ENCODE data around the gene NOC4L. TPM values are rescaled to one million over a fixed set of nuclear protein-coding genes. Genes with fewer than 3 reads are reported as not detected.

The NOC4L gene
- total RNA-seq, 1 experiment from 2014 or later: 62.5 TPM

DNA sequence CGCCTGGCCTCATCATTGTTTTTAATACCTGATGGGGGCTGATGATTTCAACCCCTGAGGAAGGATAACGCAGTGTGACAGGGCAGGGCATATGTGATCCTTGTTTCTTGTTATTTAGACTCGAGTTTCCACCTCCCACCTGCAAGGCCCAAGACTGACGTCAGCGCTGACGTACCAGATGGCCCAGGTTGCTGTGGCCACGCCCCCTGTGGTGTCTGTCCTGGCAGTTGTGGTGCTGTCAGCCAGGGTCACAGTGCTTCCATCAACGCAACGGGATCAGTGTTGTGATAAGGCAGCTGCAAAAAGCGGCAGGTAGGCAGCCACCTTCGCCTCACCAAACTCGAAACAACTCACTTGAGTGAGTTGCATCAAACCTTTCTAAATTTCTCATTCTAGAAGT, 18.5 kb upstream of the NOC4L start:
- no peak for DNase-seq
- TF ChIP-seq, protein P1, sequence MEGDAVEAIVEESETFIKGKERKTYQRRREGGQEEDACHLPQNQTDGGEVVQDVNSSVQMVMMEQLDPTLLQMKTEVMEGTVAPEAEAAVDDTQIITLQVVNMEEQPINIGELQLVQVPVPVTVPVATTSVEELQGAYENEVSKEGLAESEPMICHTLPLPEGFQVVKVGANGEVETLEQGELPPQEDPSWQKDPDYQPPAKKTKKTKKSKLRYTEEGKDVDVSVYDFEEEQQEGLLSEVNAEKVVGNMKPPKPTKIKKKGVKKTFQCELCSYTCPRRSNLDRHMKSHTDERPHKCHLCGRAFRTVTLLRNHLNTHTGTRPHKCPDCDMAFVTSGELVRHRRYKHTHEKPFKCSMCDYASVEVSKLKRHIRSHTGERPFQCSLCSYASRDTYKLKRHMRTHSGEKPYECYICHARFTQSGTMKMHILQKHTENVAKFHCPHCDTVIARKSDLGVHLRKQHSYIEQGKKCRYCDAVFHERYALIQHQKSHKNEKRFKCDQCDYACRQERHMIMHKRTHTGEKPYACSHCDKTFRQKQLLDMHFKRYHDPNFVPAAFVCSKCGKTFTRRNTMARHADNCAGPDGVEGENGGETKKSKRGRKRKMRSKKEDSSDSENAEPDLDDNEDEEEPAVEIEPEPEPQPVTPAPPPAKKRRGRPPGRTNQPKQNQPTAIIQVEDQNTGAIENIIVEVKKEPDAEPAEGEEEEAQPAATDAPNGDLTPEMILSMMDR (IDR thresholded peaks at IDR 0.05; ENCODE audit: unreplicated experiment): no peak
- H3K9me3 Mint-ChIP-seq (ENCODE audit: low read depth, unreplicated experiment): peaks cover 8% of the 10 kb centered on the region
- no peaks in the 10 kb centered on the region for H3K4me1 Mint-ChIP-seq (ENCODE audit: low read depth, unreplicated experiment)
- no peak overlapping the region for H3K27ac Mint-ChIP-seq (ENCODE audit: unreplicated experiment)
- no peaks in the 10 kb centered on the region for H3K27me3 Mint-ChIP-seq (ENCODE audit: unreplicated experiment)
- no peak overlapping the region for H3K4me3 Mint-ChIP-seq (ENCODE audit: low read depth, unreplicated experiment)
- CTCF ChIA-PET: no interaction called here
- intact Hi-C loops (cut with micrococcal nuclease; ENCODE audit: unreplicated experiment): no loop called here
- BruUV-seq (replicated peaks): no TSS peak
- peaks cover 52% of the 10 kb centered on the region for H3K36me3 Mint-ChIP-seq (ENCODE audit: insufficient read depth, unreplicated experiment)

DNA sequence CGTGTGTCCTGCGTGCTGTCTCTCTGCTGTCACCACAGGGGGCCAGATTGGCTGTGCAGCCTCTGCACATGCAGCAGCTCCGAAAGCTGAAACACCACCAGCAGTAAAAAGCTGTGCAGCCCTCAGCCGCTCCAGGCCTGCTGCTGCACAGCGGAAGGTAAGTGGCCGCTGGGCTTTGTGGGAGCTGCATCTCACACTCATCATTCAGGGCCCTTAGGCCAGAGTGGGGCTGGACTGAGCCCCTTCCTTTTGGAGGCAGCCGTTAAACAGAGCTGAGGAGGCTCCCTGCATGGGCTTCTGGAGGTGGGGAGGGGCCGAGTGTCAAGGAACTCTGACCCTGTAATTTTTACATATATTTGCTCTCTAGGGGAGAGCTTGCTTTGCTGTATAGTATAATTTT, 17.2 kb upstream of the NOC4L start:
- Mint-ChIP-seq H3K27me3 (ENCODE audit: unreplicated experiment) (no peaks in the 10 kb centered on the region), H3K36me3 (ENCODE audit: insufficient read depth, unreplicated experiment) (peaks cover 43% of the 10 kb centered on the region), H3K4me1 (ENCODE audit: low read depth, unreplicated experiment) (no peaks in the 10 kb centered on the region), H3K9me3 (ENCODE audit: low read depth, unreplicated experiment) (peaks cover 8% of the 10 kb centered on the region), H3K4me3 (ENCODE audit: low read depth, unreplicated experiment) (no peak overlapping the region), H3K27ac (ENCODE audit: unreplicated experiment) (no peak overlapping the region)
- intact Hi-C loops (cut with micrococcal nuclease; ENCODE audit: unreplicated experiment): no loop called here
- CTCF ChIA-PET: no interaction called here
- no peak for DNase-seq
- TF ChIP-seq, protein P1 (IDR thresholded peaks at IDR 0.05; ENCODE audit: unreplicated experiment): no peak
- no TSS peak for BruUV-seq (replicated peaks)

DNA sequence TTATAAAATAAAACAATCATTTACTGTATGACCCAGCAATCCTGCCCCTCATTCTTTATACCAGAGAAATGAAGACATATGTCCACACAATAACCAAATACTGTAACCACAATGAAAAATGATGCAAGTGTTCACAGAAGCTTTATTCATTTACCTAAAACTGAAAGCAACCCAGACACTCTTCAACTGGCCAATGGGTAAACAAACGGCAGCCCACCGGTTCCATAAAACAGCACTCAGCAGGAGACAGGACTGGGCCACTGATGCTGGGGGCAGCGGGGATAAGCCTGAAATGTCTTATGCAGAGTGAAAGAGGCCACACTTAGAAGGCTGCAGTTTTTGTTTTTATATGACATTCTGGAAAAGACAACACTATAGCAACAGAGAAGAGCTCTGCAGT, 15.2 kb upstream of the NOC4L start:
- DNase-seq: no peak
- peaks cover 7% of the 10 kb centered on the region for H3K9me3 Mint-ChIP-seq (ENCODE audit: low read depth, unreplicated experiment)
- no peak overlapping the region for H3K27ac Mint-ChIP-seq (ENCODE audit: unreplicated experiment)
- TF ChIP-seq, protein P1 (IDR thresholded peaks at IDR 0.05; ENCODE audit: unreplicated experiment): no peak
- no peaks in the 10 kb centered on the region for H3K27me3 Mint-ChIP-seq (ENCODE audit: unreplicated experiment)
- intact Hi-C loops (cut with micrococcal nuclease; ENCODE audit: unreplicated experiment): no loop called here
- H3K36me3 Mint-ChIP-seq (ENCODE audit: insufficient read depth, unreplicated experiment): peaks cover 46% of the 10 kb centered on the region
- no peaks in the 10 kb centered on the region for H3K4me1 Mint-ChIP-seq (ENCODE audit: low read depth, unreplicated experiment)
- H3K4me3 Mint-ChIP-seq (ENCODE audit: low read depth, unreplicated experiment): no peak overlapping the region
- CTCF ChIA-PET: no interaction called here
- BruUV-seq (replicated peaks): no TSS peak

DNA sequence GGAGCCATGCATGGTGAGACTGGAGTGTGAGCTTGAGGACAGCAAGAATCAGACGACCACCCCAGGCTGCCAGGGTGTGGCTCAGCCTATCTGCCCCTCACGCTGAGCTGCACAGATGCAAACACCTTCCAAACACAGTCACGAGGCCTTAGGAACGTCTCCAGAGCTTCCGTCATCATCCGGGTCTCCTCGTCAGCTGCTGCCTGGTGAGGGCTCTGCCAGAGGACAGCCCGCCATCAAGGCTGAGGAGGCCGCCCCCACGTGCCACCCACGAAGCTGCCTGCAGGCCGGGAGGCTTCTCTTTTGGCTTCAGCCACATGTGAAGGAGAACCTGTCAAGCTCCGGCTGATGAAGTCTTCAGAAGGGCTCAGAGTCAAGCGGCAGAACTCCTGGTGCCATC, 13.6 kb upstream of the NOC4L start:
- H3K27ac Mint-ChIP-seq (ENCODE audit: unreplicated experiment): no peak overlapping the region
- intact Hi-C loops (cut with micrococcal nuclease; ENCODE audit: unreplicated experiment): no loop called here
- DNase-seq: no peak
- peaks cover 42% of the 10 kb centered on the region for H3K36me3 Mint-ChIP-seq (ENCODE audit: insufficient read depth, unreplicated experiment)
- no peaks in the 10 kb centered on the region for H3K27me3 Mint-ChIP-seq (ENCODE audit: unreplicated experiment)
- CTCF ChIA-PET: no interaction called here
- no peak overlapping the region for H3K4me3 Mint-ChIP-seq (ENCODE audit: low read depth, unreplicated experiment)
- BruUV-seq (replicated peaks): no TSS peak
- no peaks in the 10 kb centered on the region for H3K4me1 Mint-ChIP-seq (ENCODE audit: low read depth, unreplicated experiment)
- H3K9me3 Mint-ChIP-seq (ENCODE audit: low read depth, unreplicated experiment): peaks cover 3% of the 10 kb centered on the region
- TF ChIP-seq, protein P1 (IDR thresholded peaks at IDR 0.05; ENCODE audit: unreplicated experiment): no peak

DNA sequence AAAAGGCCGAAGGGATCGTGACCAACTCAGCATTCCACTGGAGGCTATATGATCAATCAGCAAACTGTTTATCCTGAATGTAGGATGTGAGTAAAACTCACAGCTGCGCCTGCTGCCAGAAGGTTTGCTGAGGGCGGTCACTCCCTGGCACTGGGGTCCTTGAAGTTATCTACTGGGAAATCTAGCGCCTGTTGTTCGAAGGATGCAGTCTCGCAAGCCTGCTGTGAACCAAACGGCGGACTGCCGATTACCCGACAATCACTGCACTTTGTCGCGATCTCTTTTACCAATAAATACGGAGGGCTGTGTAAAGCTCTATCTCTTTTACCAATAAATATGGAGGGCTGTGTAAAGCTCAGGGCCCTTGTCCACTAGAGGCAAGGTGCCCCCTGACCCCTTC, 13.0 kb upstream of the NOC4L start:
- no peak for DNase-seq
- TF ChIP-seq, protein P1 (IDR thresholded peaks at IDR 0.05; ENCODE audit: unreplicated experiment): no peak
- Mint-ChIP-seq H3K27ac (ENCODE audit: unreplicated experiment) (no peak overlapping the region), H3K27me3 (ENCODE audit: unreplicated experiment) (no peaks in the 10 kb centered on the region), H3K36me3 (ENCODE audit: insufficient read depth, unreplicated experiment) (peaks cover 41% of the 10 kb centered on the region), H3K9me3 (ENCODE audit: low read depth, unreplicated experiment) (peaks cover 3% of the 10 kb centered on the region), H3K4me3 (ENCODE audit: low read depth, unreplicated experiment) (no peak overlapping the region), H3K4me1 (ENCODE audit: low read depth, unreplicated experiment) (no peaks in the 10 kb centered on the region)
- no TSS peak for BruUV-seq (replicated peaks)
- intact Hi-C loops (cut with micrococcal nuclease; ENCODE audit: unreplicated experiment): no loop called here
- CTCF ChIA-PET: no interaction called here
